H1 (cell line): ENCODE data around the gene UNC80. TPM values are rescaled to one million over a fixed set of nuclear protein-coding genes. Genes with fewer than 3 reads are reported as not detected.

ENCODE experiments used
- BCL11A ChIP-seq, 2 experiments: IDR thresholded peaks; one replicate each; pipeline ENCODE4 v1.6.1; 2011; ENCODE audit warnings: low read depth in 2 of 2, low read length in 2 of 2, mild to moderate bottlenecking in 2 of 2
- CBX8 ChIP-seq: fragments of 300-800, 300-1000 bp; sonication (generic); IDR thresholded peaks from 2 replicates; pipeline ENCODE4 v1.7.1; 2016; ENCODE audit warnings: low read depth, low read length, borderline replicate concordance
- MAFK ChIP-seq: IDR thresholded peaks from 2 replicates; pipeline ENCODE4 v1.6.1; 2012; ENCODE audit warnings: low read depth, mild to moderate bottlenecking, improper control_type of control experiment, low read length
- SP1 ChIP-seq: IDR thresholded peaks from 2 replicates; pipeline ENCODE4 v1.6.1; 2011; ENCODE audit warnings: low read depth, low read length
- polyA plus RNA-seq, 7 experiments: library from polyadenylated mRNA; depleted of rRNA in 3 of 7; stranded (reverse) in 5 of 7; unstranded in 2 of 7; fragments of >200 nt in 5 of 7; fragments of 200-250 nt in 2 of 7; gene quantifications; 1 replicate in 5 of 7; 2 replicates in 1 of 7; 4 replicates in 1 of 7; pipeline versions ENCODE4 v1.2.1 to v1.2.3, GENCODE V29; 2011 to 2013; ENCODE audit warnings: missing spikeins in 2 of 7, mixed read lengths in 2 of 7
- total RNA-seq: library from RNA; stranded (reverse); fragmentation: NEBNext Ultra II Directional; extraction: Animal tissue kit (Norgen Biotek cat#: 25700); gene quantifications from 2 replicates; pipeline ENCODE4 v1.2.1, GENCODE V29; 2021

UNC80 gene
- total and polyA plus RNA-seq, 2 of the 8 experiments (the other 6 are each of a cell fraction or from before 2014, with no cell fraction given) = 0.53 to 0.56 TPM

- TF ChIP-seq SP1 = no peak
- TF ChIP-seq CBX8 = no peak
- no peak for TF ChIP-seq MAFK
- no peak for TF ChIP-seq BCL11A (IDR thresholded peaks at IDR 0.05; ENCODE audit: low read depth in 2 of 2, low read length in 2 of 2)
Observed at GRCh38 chr2:209990838-209991237, 219.2 kb downstream of the UNC80 start (continued).
